ENCODE data around the gene PPIG. TPM values are rescaled to one million over a fixed set of nuclear protein-coding genes. Genes with fewer than 3 reads are reported as not detected.
"Not testable (repeated sequence)": the region's sequence is repeated elsewhere in the genome, so short reads cannot be mapped to it uniquely, and the experiment has no call there.

PPIG gene
- total RNA-seq, 2 donors from 2014 or later: 46.9 to 50.5 TPM

DNA sequence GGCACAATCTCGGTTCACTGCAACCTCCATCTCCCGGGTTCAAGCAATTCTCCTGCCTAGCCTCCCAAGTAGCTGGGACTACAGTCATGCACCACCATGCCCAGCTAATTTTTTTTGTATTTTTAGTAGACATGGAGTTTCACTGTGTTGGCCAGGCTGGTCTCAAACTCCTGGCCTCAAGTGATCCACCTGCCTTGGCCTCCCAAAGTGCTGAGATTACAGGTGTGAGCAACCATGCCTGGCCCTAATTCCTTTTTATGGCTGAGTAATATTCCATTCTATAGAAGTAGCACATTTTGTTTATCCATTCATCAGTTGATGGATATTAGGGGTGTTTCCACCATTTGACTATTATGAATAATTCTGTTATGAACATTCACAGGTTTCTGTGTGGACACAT is 100.6 kb downstream of the PPIG start:
- intact Hi-C loops (cut with DNase I, micrococcal nuclease): loop anchor here in 1 of 2 donors (10.0 kb wide), 1 partner anchor 110 kb away; the partner anchor contains the start of gene FASTKD1
- DNase-seq, ATAC-seq: not testable (repeated sequence)

DNA sequence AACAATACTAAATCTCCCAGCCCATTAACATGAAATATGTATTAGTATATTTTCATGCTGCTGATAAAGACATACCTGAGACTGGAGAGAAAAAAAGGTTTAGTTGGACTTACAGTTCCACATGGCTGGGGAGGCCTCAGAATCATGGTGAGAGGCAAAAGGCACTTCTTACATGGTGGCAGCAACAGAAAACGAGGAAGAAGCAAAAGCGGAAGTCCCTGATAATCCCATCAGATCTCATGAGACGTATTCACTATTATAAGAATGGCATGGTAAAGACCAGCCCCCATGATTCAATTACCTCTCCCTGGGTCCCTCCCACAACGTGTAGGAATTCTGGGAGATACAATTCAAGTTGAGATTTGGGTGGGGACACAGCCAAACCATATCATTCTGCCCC is 102.7 kb downstream of the PPIG start:
- not testable (repeated sequence) for ATAC-seq, DNase-seq
- intact Hi-C loops (cut with DNase I, micrococcal nuclease): loop anchor here in 1 of 2 donors (10.0 kb wide), 1 partner anchor 112 kb away; the partner anchor contains the start of gene FASTKD1

DNA sequence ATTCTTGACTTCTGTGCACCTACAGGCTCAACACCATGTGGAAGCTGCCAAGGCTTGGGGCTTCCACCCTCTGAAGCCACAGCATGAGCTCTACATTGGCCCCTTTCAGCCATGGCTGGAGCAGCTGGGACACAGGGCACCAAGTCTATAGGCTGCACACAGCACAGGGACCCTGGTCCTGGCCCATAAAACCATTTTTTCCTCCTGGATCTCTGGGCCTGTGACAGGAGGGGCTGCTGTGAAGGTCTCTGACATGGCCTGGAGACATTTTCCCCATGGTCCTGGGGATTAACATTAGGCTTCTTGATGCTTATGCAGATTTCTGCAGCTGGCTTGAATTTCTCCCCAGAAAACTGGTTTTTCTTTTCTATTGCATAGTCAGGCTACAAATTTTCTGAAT is 103.8 kb downstream of the PPIG start:
- DNase-seq, ATAC-seq: not testable (repeated sequence)
- intact Hi-C loops (cut with DNase I, micrococcal nuclease): loop anchor here in 1 of 2 donors (10.0 kb wide), 1 partner anchor 113 kb away; the partner anchor contains the start of gene FASTKD1

DNA sequence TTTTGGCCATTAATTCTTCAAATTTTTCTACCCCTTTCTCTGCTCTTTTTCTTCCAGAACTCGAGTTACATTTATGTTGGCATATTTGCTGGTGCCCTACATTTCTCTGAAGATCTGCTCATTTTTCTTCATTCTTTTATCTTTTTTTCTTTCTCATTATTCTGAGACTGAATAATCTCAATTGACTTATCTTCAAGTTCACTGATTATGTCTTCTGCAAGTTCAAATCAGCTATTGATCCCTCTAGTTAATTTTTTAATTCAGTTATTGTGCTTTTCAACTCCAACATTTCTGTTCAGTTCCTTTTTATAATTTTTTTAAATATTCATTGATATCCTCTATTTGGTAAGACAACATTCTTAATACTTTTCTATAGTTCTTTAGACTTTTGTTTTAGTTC is 106.8 kb downstream of the PPIG start:
- intact Hi-C loops (cut with DNase I, micrococcal nuclease): no loop called here
- no peak for DNase-seq
- ATAC-seq: no peak

Other genes with a start within 250 kb of the PPIG start
- gene LRP2, start 221.8 kb upstream of the PPIG start, total RNA-seq: not detected
- gene BBS5, start 104.9 kb upstream of the PPIG start, total RNA-seq: 1 to 10 TPM; 1.4 to 2.6 TPM
- under 1 TPM in 1 of 2 donors, not detected in 1; 0.25 TPM for gene KLHL41, start 74.6 kb upstream of the PPIG start, total RNA-seq
- 10 to 100 TPM; 65.8 to 69.2 TPM for gene FASTKD1, start 10.5 kb upstream of the PPIG start, total RNA-seq
- gene CFAP210, start 110.1 kb downstream of the PPIG start, total RNA-seq: not detected
- gene PHOSPHO2, start 110.1 kb downstream of the PPIG start, total RNA-seq: 1 to 10 TPM; 7.4 to 8.3 TPM
- 10 to 100 TPM in 1 of 2 donors, 1 to 10 TPM in 1; 9.7 to 12.9 TPM for gene KLHL23, start 149.5 kb downstream of the PPIG start, total RNA-seq
- gene SSB, start 214.5 kb downstream of the PPIG start, total RNA-seq: 10 to 100 TPM; 40.5 to 43.7 TPM
- 10 to 100 TPM; 42.2 to 44.7 TPM for gene METTL5, start 240.6 kb downstream of the PPIG start, total RNA-seq
- 10 to 100 TPM; 36.8 to 41.5 TPM for gene UBR3, start 243.1 kb downstream of the PPIG start, total RNA-seq

All from left colon (tissue), 2 donors.